Activated T-cell treated with anti-CD3 and anti-CD28 coated beads for 48 hours (primary cell): ENCODE data around the gene SLC2A1.
A peak's percentile ranks its signal among the peaks of the same experiment; 100 is the strongest.

ENCODE experiments used
- DNase-seq: peaks from one replicate; pipeline ENCODE4 v3.0.0-alpha.2; 2020; ENCODE audit warnings: low read depth

The SLC2A1 gene

DNA sequence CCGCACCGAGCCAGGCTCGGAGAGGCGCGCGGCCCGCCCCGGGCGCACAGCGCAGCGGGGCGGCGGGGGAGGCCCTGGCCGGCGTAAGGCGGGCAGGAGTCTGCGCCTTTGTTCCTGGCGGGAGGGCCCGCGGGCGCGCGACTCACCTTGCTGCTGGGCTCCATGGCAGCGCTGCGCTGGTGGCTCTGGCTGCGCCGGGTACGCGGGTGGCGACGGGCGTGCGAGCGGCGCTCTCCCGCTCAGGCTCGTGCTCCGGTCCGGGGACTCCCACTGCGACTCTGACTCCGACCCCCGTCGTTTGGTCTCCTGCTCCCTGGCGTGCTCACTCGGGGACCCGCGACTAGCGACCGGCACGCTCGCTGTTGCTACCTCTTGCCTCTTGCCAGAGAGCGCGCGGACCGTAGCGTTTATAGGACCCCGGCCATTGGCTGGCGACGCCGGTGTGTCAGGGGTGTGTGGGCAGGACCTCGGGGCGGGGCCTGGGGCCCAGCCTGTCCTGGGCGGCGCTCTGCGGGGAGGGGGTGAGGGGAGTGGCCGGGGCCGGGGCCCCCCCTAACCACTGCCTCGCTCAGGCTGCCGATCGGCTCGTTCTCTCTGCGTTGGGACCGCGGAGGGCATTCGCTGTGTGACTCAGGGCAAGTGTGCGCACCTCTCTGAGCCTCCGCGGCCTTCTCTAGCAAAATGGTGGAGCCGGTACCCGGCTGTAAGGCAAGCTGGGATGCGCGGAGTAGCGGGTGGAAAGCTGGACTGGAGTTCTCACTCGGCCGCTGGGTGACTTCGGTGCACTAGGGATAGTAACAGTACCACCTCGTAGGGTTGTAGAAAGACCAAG is at the start of gene SLC2A1:
Gene SLC2A1, minus strand, starts transcription at position 381 of the 832 bp plus-strand sequence. Its CDS starts 217 bp downstream, at position 164.
- peak; percentile 96 for DNase-seq

DNA sequence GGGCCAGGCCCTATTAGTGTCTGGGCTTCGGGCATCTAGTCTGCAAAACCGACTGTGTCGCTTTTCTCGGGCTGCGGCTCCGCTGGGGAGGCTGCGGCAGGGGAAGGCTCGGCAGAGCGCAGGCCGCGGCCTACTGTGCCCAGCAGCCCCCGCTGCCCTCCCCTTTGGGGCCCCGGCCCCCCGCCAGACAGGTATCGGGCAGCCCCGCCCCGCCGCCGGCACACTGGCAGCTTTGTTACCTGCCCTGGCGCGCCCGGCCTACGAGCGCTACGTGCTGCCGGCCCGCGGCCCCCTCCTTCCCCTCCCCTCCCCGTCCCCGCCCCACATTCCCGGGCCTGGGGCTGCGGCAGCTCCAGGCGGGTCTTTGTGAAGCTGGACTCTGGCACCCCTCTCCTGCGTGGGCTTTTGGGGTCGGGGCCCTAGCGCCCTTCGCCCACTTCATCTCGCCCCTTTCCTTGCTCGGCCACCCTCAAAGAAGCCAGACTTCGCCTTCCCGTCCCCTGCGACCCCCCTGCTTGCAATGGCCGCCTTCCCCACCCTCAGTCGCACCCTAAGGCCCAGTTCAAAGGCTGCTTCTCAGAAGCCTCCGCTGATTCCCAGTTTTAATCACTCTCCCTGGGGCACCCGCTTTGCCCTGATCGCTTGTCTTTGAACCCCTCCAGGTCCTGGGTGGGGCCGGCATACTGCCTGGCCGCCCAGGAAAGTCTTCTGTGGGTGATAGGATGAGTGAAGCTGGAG is 48.9 kb upstream of the SLC2A1 start:
- no peak for DNase-seq

DNA sequence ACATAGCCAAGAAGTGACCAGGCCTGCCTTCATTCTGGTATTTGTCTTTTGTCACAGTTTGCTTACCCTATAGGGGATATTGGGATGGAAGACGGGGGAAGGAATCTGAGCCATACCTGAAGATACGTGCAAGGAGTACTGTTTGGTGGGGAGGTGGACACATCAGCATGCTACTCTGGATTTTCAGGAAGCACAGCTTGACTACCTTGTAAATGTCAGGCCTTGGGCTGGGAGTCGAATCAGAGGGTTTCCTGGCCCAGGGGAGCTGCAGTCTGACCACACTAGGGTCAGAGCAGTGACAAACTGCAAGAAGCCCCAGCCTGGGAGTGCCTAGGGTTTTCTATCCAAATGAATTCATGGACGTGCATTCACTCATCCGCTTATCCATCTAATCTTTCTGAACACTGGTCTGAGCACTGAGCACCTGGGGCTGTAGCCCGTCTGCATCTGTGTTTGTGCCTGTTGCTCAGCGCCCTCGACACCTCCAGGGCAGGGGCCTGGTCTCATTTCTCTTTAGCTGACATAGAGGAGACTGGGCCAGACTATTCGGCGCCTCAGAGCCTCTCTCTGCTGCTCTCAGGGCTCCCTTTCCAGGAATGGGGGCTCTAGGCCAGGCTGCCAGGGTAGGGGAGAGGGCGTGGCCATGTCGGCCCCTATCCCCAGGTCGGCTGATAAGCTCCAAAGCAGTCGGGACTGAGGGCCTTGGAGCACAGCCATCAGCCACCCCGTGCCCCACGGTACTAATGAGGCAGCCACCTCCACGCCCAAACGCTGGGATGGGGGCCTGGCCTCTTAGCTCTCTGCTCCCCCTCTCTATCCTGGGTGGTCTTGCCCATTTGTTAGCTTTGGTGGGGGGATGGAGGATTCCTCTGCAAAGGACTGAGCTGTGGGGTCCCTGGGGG is 47.0 kb upstream of the SLC2A1 start:
- no peak for DNase-seq

DNA sequence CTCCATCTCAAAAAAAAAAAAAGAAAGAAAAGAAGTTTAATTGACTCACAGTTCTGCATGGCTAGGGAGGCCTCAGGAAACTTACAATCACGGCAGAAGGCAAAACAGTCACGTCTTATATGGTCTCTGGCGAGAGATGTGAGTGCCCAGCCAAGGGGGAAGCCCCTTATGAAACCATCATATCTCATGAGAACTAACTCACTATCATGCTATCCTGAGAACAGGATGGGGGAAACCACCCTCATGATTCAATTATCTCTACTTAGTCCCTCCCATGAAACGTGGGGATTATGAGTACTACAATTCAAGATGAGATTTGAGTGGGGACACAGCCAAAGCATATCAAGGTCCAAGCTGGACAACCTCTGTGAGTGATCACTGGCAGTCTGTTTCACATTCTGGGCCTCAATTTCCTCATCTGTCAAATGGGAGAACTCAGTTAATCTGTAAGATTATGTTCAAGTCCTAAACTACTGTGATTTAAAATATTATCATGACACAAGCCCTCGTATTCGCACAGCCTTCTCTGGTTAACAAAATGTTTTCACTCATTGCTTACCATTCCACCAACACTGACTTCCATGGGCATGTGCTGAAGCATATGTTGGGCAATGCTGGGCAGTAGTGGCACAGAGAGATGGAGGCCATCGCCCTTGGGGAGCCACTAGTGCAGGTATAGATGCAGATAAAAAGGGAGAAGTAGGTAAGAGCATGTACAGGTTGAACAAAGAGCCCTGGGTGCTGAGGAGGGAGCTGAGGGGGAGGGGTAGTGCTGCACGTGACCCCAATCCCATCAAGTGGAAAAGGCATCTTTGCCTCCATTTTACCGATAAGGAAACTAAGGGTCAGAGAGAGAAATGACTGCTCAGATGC is 46.2 kb upstream of the SLC2A1 start:
- DNase-seq: no peak

DNA sequence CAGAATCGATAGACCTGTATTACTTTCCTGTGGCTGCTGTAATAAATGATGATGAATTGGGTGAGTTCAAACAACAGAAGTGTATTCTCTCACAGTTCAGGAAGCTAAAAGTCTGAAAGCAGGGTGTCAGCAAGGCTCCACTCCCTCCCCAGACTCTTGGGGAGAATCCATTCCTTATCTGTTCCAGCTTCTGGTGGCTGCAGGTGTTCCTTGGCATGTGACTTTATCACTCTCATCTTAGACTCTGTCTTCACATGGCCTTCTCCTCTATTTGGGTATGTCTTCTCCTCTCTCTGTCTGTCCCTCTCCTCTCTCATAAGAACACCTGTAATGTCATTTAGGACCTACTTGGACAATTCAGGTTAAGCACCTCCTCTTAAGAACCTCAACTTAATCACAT is 44.1 kb upstream of the SLC2A1 start:
- no peak for DNase-seq

DNA sequence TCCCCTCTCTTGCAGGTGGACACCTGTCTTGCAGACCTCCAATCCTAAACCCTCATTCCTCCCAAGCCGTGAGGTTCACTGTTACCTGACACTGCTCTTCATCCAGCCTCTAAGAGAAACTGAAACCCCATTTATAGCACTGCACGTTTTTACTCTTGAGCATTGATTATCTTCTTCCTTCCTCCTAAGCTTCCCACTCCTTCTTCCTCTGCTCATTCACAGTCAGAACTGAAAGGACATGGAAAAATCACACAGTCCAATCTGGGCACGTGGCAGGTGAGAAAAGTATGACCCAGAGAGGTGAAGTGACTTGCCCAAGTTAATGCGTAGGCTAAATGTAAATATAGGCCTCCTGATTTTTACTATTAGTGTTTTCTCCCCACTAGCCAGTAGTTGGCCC is 43.4 kb upstream of the SLC2A1 start:
- DNase-seq: no peak

DNA sequence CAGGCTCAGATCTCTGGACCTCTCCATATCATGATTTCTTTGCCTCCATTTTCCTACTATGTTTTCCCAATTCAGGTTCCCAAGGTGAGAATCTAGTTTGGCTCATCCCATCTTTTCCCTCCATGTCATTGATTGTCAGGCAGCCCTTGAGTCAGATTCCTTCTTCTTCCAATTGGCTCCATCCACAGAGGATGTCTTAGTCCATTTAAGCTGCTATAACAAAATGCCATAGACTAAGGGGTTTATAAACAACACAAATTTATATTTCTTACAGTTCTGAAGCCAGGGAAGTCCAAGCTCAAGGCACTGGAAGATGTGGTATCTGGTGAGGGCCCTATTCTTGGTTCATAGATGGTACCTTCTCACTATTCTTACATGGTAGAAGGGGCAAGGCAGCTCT is 42.8 kb upstream of the SLC2A1 start:
- no peak for DNase-seq

DNA sequence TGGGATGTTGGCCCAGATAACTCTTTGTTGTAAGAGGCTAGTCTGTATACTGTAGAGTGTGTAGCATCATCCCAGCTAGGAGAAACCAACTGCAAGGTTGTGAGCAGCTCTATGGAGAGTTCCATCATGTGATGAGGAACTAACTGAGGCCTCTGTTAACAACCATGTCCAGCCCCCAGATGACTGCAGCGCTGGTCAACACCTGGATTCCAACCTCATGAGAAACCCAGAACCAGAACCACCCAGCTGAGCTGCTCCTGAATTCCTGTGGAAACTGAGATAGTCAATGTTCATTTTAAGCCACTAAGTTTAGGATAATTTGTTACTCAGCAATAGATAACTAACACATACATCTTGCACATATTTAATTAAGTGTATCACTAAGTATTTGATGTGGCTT is 41.6 kb upstream of the SLC2A1 start:
- no peak for DNase-seq

DNA sequence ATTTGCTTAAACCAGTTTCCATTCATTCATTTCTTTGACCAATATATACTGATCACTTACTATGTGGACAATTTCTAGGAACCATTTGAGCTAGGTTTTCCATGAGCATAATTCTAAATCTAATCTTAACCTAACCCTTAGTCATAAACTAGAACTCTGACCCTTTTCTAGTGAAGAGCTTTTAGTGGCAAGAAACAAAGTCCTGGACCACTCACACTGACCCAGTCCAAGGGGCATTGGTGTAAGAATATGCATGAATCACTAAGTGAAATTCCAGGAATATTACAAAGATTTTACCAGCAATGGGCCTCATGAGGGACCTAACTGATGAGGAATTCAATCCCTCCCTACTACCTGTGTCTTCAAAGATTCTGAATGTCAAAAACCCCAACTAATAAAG is 40.6 kb upstream of the SLC2A1 start:
- DNase-seq: no peak

DNA sequence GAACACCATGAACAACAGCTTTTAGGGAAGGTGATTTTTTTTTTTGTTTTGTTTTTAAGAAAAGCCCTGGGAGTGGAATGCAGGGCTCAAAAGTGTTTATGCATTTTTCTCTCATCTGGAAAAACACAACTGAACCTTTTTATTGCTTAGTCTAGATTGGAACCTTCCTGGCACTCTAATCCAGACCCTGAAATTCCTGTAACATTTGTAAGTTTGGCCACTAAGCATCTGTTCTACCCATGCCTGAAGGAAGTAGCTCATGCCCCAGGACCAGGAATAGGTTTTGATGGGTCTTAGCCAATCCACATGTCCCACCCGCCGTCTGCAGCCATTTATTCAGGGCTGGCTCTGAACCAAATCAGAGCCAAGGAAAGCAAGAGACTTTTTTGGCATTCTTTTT is 39.7 kb upstream of the SLC2A1 start:
- DNase-seq: no peak

DNA sequence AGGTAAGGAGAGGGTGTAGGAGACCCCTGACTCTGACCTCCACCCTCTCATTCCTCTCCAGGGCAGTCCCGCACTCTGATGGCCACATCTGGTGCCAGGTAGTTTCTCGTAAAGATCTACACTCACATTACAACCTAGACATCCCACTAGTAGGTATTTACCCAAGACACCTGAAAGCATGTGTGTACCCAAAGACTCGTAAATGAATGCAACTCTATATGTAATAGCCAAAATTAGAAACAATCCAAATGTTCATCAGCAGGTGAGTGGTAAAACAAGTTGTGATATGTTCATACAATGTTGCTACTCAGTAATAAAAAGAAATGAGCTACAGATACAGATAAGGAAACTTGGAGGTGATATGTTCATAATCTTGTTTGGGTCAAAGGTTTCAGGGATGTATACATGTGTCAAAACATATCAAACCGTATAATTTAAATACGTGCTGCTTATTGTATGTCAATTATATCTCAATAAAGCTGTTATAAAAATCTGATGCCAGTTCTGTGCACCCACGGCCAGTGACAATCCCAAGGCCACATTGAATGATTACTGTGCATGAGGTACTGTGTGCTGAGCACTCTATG is 37.8 kb upstream of the SLC2A1 start:
- DNase-seq: no peak

DNA sequence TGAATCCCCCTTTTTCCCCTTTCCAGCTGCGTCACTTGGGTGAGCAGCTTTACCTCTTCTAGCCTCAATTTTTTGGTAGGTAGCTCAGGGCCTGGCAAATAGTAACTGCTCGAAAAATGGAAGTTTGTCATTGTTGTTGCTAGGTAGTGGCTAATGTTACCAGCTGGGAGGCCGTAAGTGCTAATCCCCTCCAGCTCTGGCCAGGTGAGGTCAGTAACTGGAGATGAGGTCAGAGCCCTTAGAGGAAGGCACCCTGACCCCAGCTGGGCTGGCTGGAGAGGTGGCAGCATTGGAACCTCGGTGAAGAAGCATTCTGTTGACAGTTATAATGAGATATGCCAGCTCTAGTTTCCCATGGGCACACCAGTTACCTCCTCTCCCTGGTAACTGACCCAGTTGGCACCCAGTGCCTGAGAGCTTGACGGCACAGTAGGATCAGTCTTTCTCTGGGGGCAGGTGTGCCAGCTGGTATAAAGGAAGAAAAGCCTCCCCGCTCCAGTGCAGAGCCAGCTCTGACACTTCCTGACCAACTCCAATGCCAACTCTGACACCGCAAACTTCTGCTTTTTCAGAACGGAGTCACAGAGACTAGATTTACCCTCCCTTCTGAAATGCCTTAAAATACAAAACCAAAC is 35.0 kb upstream of the SLC2A1 start:
- DNase-seq: no peak

DNA sequence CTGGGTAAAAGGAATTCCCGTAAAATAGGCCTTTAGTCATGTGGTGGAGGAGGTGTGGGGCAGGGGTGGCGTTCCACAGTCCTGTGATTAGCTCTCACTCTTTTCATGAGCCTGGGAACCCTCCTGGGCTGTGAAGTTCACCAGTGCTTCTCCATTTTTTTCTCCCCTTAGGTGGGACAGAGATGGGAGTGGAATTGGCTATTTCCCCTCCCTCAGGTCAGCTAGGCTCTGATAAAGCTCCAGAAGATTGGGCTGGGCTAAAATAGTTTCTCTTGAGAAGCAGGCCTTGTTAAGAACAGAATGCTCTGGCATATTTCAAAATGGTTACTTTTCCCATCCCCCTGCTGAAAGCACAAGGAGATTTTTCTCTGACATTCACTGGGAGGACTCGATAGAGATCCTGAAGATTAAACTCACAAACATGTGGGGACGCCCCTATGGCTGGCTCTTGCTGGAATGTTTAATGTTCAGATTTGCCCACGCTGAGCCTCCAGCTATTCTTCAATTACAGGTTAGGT is 33.4 kb upstream of the SLC2A1 start:
- DNase-seq: no peak

DNA sequence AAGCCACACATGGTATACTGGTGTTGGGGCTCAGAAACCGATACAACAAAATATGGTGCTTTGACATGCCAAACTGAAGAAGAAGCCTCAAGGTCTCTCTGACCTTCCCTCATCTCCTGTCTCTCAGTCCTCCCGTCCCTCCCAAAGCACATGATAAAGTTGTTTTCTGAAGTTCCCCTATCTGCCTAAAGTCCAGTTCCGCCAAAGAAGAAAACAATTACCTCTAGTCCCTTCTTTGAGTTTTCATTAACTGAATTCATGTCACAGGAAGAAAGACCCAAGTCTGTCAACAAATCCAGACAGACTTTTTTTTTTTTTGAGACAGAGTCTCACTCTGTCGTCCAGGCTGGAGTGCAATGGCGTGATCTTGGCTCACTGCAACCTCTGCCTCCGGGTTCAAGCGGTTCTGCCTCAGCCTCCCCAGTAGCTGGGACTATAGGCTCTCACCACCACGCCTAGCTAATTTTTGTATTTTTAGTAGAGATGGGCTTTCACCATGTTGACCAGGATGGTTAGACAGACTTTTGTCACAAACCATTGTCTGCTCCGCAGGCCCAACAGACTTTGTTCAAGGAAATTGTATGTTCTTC is 32.2 kb upstream of the SLC2A1 start:
- DNase-seq: no peak

DNA sequence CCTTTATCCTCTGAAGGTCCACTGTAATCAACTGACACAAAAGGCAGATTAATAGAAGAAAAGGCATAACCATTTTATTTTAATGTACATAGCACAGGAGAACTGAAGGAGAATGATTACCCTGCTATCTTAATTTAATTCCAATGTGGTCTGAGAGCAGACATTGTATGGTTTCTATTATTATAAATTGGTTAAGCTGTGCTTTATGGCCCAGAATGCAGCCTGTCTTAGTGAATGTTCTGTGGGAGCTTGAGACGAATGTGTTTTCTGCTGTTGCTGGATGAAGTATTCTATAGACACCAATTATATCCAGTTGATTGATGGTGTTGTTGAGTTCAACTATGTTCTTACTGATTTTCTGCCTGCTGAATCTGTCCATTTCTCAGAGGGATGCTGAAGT is 25.0 kb upstream of the SLC2A1 start:
- DNase-seq: no peak

DNA sequence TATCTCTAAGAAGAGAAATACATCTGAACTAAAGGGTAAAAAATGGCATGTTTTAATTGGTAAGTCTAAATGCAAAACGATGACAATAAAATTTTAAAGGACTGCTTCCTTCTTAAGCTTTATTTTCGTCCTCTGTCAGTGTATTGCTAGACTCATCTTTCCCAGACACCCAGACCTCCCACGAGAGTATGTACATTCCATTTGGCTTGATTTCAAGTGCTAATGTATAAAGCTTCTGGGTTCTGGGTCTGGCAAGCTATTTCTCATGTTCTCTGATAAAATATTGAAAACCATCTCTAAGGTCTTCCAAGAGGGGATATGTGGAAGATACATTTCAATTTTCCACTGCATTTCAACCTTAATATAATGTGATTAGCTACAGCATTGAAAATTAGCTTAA is 24.6 kb upstream of the SLC2A1 start:
- DNase-seq: no peak

DNA sequence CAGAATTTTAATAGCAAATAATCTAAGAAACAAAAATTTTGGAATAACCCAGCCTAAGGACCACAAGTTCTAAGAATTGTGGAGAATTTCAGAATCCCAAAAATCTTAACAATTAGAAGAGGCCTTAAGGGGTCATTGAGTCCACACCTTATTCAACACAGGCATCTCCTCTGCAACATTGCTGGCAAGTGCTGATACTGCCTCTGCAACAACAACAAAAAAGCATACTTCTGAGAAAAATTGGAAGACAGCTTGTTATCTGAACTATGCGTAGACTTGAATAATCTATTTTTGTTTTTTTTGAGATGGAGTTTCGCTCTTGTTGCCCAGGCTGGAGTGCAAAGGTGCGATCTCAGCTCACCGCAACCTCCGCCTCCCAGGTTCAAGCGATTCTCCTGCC is 24.0 kb upstream of the SLC2A1 start:
- no peak for DNase-seq

DNA sequence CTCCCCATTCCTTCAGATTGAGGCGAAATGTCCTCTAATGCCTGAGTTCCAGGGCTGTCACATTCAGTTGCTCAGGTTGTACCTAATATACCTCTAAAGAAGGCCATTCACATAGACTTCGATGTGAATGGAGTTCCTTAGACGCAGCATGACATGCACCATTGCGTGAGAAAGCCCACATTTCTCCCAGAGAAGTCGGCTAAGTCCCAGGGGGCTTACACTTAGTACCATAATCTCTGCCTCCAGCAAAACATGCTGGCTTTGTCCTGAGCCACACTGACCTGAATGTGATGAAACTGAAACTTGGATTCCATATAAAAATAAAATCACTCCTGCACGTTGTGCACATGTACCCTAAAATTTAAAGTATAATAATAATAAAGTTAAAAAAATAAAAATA is 23.2 kb upstream of the SLC2A1 start:
- DNase-seq: no peak

DNA sequence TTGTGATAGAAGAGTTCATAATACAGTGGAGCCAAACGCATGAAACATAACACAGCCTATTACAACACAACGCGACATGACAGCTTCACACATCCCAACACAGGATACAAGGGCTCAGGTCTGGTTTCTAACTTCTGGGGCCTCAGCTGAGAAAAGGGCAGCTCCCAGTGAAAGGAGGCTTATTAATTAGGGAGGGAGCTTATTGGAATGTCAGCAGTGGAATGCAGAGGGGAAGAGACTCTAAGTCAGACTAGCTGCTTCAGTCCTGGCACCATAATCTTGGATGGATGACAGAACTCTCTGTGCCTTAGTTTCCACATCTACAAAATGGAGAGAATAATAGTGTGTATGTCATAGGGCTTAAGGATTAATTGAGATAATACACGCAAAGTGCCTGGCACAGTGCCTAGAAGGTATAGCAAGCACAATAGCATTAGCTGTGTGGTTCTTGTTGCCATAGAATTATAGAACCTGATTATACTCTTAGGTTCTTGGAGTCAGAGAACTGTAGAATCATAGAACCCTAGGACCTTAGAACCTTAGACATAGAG is 22.7 kb upstream of the SLC2A1 start:
- no peak for DNase-seq
